ENCODE data around the gene ZNF518B. TPM values are rescaled to one million over a fixed set of nuclear protein-coding genes. Genes with fewer than 3 reads are reported as not detected.

The ZNF518B gene
- total and polyA plus RNA-seq, 2 of the 13 experiments (the other 11 are each of a cell fraction or from before 2014, with no cell fraction given) = 0.02 TPM; not detected in 1

DNA sequence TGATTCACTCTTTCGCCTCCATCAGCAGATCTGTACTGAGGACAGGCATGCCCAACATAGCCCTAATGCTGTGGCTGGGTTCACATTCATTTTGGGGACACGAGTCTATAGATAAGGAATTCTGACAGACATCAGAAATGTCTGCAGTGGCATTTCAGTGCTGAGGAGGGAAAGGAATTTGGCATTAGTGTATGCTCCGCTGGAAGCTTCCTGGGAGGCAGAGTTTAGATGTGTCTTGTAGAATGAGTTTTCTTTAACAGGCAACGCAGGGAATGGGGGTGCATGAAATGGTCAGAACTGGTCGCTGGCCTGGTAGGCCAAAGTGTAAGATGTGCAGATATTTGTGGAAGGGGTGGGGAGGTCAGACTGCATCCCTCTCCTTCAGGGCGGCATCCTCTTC is 43.5 kb upstream of the ZNF518B start (continued):
- TF ChIP-seq, protein P1, sequence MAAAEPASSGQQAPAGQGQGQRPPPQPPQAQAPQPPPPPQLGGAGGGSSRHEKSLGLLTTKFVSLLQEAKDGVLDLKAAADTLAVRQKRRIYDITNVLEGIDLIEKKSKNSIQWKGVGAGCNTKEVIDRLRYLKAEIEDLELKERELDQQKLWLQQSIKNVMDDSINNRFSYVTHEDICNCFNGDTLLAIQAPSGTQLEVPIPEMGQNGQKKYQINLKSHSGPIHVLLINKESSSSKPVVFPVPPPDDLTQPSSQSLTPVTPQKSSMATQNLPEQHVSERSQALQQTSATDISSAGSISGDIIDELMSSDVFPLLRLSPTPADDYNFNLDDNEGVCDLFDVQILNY (CRISPR knock-in tag; conservative IDR thresholded peaks at IDR 0.05) = no peak
- TF ChIP-seq ZNF30 (CRISPR knock-in tag; IDR thresholded peaks at IDR 0.05) = no peak

DNA sequence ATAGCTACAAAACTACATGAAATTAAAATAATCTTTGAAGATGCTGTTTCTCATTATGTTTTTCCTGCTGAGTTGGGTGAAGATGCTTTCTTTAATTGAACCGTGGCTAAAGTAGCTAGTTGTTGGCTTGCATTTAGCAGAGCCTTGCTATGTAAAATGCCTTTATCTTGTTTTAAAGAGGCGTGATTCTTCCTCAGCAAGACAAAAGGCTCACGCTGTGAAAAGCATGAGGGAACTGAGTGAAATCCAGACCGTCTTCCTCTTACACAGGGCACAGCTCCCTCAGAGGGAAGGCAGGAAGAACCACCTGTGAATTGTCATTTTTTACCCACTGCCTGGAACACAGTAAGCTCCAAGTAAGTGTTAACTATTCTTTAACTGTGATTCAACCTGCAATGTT is 39.0 kb upstream of the ZNF518B start:
- no peak for FAIRE-seq
- WGBS (ENCODE audit: low lambda C conversion rate) = 3% methylated on average over 4 of the region's 4 CpGs
- H3K79me2 ChIP-seq (ENCODE audit: insufficient read depth, low read length) = no peaks in the 10 kb centered on the region

DNA sequence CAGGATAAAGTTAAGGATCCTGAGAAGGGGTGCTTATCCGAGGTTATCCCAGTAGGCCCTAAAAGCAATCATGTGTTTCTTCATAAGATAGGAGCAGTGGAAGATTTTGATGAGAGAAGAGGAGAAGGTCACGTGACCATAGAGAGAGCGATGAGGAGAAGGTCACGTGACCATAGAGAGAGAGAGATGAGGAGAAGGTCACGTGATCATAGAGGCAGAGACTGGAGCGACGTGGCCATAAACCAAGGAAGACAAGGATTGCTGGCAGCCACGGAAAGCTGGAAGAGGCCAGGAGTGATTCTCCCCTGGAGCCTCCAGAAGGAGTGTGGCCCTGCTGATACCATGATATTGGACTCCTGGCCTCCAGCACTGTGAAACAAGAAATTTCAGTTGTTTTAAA is 38.4 kb upstream of the ZNF518B start:
- Histone ChIP-seq H3K27me3 (ENCODE audit: control insufficient read depth in 1 of 2, insufficient read depth in 2 of 2, low read length in 2 of 2) (peaks cover 2 to 10% of the 10 kb centered on the region in 2 experiments; a peak in 4 of 5 replicates), H2AFZ (ENCODE audit: low read length) (no peak overlapping the region), H3K9me3 (ENCODE audit: low read length) (no peaks in the 10 kb centered on the region), H3K9ac (ENCODE audit: insufficient read depth, low read depth, low read length) (no peak overlapping the region), H3K79me2 (ENCODE audit: insufficient read depth, low read length) (no peaks in the 10 kb centered on the region), H3K4me2 (ENCODE audit: low read depth, low read length) (no peak overlapping the region), H3K27ac (ENCODE audit: extremely low read length, insufficient read depth, low read length) (no peak overlapping the region), H3K4me3 (replicated peaks in 1 of 3; ENCODE audit: insufficient read depth in 1 of 3, low read depth in 2 of 3, low read length in 3 of 3) (no peak overlapping the region), H3K36me3 (replicated peaks in 1 of 2; ENCODE audit: control insufficient read depth in 1 of 2, insufficient read depth in 2 of 2, low read length in 2 of 2) (no peaks in the 10 kb centered on the region), H4K20me1 (ENCODE audit: insufficient read depth, low read length) (no peaks in the 10 kb centered on the region), H3K4me1 (ENCODE audit: insufficient read depth, low read length) (no peaks in the 10 kb centered on the region)
- DNase-seq (ENCODE audit: low spot score) (no peak), FAIRE-seq (no peak), ATAC-seq (no peak)
- BruUV-seq (replicated peaks) = no TSS peak
- CTCF ChIA-PET (ENCODE audit: low intra/inter-chr PET ratio, low total read pairs) = no interaction called here
- 32% methylated on average over 8 of the region's 8 CpGs for WGBS (ENCODE audit: low lambda C conversion rate)
- POLR2A ChIA-PET = no interaction called here
- intact Hi-C loops (cut with micrococcal nuclease; ENCODE audit: unreplicated experiment) (no loop called here), in situ Hi-C loops (cut with HindIII; ENCODE audit: extremely low pct_ligation_motif_present, low pct_unique_long_range_greater_than_20kb) (no loop called here)
- no peak for TF ChIP-seq NFIC (IDR thresholded peaks at IDR 0.05; ENCODE audit: low read length)
- TF ChIP-seq, protein P2, sequence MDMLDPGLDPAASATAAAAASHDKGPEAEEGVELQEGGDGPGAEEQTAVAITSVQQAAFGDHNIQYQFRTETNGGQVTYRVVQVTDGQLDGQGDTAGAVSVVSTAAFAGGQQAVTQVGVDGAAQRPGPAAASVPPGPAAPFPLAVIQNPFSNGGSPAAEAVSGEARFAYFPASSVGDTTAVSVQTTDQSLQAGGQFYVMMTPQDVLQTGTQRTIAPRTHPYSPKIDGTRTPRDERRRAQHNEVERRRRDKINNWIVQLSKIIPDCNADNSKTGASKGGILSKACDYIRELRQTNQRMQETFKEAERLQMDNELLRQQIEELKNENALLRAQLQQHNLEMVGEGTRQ (IDR thresholded peaks at IDR 0.05; ENCODE audit: low read depth, low read length) = peak; percentile 99
- TF ChIP-seq, protein P2 (CRISPR knock-in tag; IDR thresholded peaks at IDR 0.05; ENCODE audit: borderline replicate concordance) = no peak
- peak; percentile 99 for TF ChIP-seq RAD51 (IDR thresholded peaks at IDR 0.05; ENCODE audit: borderline replicate concordance)
- TF ChIP-seq, protein P3, sequence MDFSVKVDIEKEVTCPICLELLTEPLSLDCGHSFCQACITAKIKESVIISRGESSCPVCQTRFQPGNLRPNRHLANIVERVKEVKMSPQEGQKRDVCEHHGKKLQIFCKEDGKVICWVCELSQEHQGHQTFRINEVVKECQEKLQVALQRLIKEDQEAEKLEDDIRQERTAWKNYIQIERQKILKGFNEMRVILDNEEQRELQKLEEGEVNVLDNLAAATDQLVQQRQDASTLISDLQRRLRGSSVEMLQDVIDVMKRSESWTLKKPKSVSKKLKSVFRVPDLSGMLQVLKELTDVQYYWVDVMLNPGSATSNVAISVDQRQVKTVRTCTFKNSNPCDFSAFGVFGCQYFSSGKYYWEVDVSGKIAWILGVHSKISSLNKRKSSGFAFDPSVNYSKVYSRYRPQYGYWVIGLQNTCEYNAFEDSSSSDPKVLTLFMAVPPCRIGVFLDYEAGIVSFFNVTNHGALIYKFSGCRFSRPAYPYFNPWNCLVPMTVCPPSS (IDR thresholded peaks at IDR 0.05) = peak; percentile 85; the same call in 1 of the 2 replicates
- no peak for TF ChIP-seq ONECUT2 (CRISPR knock-in tag; IDR thresholded peaks at IDR 0.05)
- TF ChIP-seq, protein P4, sequence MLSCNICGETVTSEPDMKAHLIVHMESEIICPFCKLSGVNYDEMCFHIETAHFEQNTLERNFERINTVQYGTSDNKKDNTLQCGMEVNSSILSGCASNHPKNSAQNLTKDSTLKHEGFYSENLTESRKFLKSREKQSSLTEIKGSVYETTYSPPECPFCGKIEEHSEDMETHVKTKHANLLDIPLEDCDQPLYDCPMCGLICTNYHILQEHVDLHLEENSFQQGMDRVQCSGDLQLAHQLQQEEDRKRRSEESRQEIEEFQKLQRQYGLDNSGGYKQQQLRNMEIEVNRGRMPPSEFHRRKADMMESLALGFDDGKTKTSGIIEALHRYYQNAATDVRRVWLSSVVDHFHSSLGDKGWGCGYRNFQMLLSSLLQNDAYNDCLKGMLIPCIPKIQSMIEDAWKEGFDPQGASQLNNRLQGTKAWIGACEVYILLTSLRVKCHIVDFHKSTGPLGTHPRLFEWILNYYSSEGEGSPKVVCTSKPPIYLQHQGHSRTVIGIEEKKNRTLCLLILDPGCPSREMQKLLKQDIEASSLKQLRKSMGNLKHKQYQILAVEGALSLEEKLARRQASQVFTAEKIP (CRISPR knock-in tag; IDR thresholded peaks at IDR 0.05; ENCODE audit: borderline replicate concordance) = no peak
- no peak for TF ChIP-seq NAIF1 (CRISPR knock-in tag; IDR thresholded peaks at IDR 0.05; ENCODE audit: borderline replicate concordance)

More for the DNA sequence above, 39.0 kb upstream of the ZNF518B start:
- DNase-seq (ENCODE audit: low spot score) (no peak), ATAC-seq (no peak)
- Histone ChIP-seq H3K4me2 (ENCODE audit: low read depth, low read length) (no peak overlapping the region), H3K27me3 (ENCODE audit: control insufficient read depth in 1 of 2, insufficient read depth in 2 of 2, low read length in 2 of 2) (peaks cover 2 to 10% of the 10 kb centered on the region in 2 experiments; a peak in 4 of 5 replicates), H3K4me1 (ENCODE audit: insufficient read depth, low read length) (no peaks in the 10 kb centered on the region), H2AFZ (ENCODE audit: low read length) (no peak overlapping the region), H3K36me3 (replicated peaks in 1 of 2; ENCODE audit: control insufficient read depth in 1 of 2, insufficient read depth in 2 of 2, low read length in 2 of 2) (no peaks in the 10 kb centered on the region), H3K4me3 (replicated peaks in 1 of 3; ENCODE audit: insufficient read depth in 1 of 3, low read depth in 2 of 3, low read length in 3 of 3) (no peak overlapping the region), H3K9me3 (ENCODE audit: low read length) (no peaks in the 10 kb centered on the region), H3K9ac (ENCODE audit: insufficient read depth, low read depth, low read length) (no peak overlapping the region), H3K27ac (ENCODE audit: extremely low read length, insufficient read depth, low read length) (no peak overlapping the region), H4K20me1 (ENCODE audit: insufficient read depth, low read length) (no peaks in the 10 kb centered on the region)
- TF ChIP-seq RELA (CRISPR knock-in tag; IDR thresholded peaks at IDR 0.05) (no peak), PAWR (CRISPR knock-in tag; IDR thresholded peaks at IDR 0.05; ENCODE audit: borderline replicate concordance) (no peak), ZNF749 (CRISPR knock-in tag; IDR thresholded peaks at IDR 0.05; ENCODE audit: borderline replicate concordance) (no peak), ZNF354B (CRISPR knock-in tag; IDR thresholded peaks at IDR 0.05) (no peak)
- in situ Hi-C loops (cut with HindIII; ENCODE audit: extremely low pct_ligation_motif_present, low pct_unique_long_range_greater_than_20kb) = no loop called here
- ChIA-PET POLR2A (no interaction called here), CTCF (ENCODE audit: low intra/inter-chr PET ratio, low total read pairs) (no interaction called here)
- BruUV-seq (replicated peaks) = no TSS peak
- intact Hi-C loops (cut with micrococcal nuclease; ENCODE audit: unreplicated experiment) = no loop called here
